HepG2 (cell line): Measurements from ENCODE around the gene PPP2R5B. TPM values are rescaled to one million over a fixed set of nuclear protein-coding genes. Genes with fewer than 3 reads are reported as not detected.

Source experiments
- ATAC-seq: fragments of 200-7000 bp; cut with Tn5 transposase; 3 replicates; pipeline ENCODE4 v1.9.1; 2020; ENCODE audit warnings: mild to moderate bottlenecking, moderate library complexity
- BruUV-seq: library from RNA; stranded (reverse); fragments of 400-500 nt; replicated peaks from 2 replicates; lab custom pipeline; 2021; lab: Mats Ljungman, UMichigan
- CTCF ChIA-PET: fragments of 300-600 bp; formaldehyde crosslinking; extraction: SDS; loops from one replicate; lab custom pipeline; 2021; ENCODE audit warnings: low total read pairs, inconsistent platforms, low intra/inter-chr PET ratio; lab: Yijun Ruan, JAX
- POLR2A ChIA-PET: fragments of 350-600 bp; sonication (Branson Sonifier 250); formaldehyde crosslinking; loops from one replicate; lab custom pipeline; 2020; ENCODE audit warnings: antibody characterized with exemption, inconsistent platforms; lab: Yijun Ruan, JAX
- DNase-seq: peaks from one replicate; pipeline ENCODE4 v3.0.0-alpha.2; 2015; ENCODE audit warnings: low spot score
- FAIRE-seq: peaks from 3 replicates; lab custom pipeline; 2011; peaks lifted over from hg19 to GRCh38; lab: Jason Lieb, UNC
- H2AFZ ChIP-seq: one replicate; pipeline ENCODE4 v1.6.1; 2011; ENCODE audit warnings: low read length, inconsistent platforms
- H3K27ac ChIP-seq: fragments of 300-600 bp; 3 replicates; pipeline ENCODE4 v1.8.0; 2011; ENCODE audit warnings: mixed run types, mild to moderate bottlenecking, mixed read lengths, low read length, inconsistent platforms; ENCODE audit not compliant: insufficient read depth; ENCODE audit errors: extremely low read length
- H3K27me3 ChIP-seq, 2 experiments: fragments of 200-600 bp in 1 of 2; 2 replicates in 1 of 2; 3 replicates in 1 of 2; pipeline versions ENCODE4 v1.6.0 to v1.8.0; 2011; ENCODE audit warnings: low read length in 2 of 2, mild to moderate bottlenecking in 2 of 2, moderate library complexity in 2 of 2, inconsistent platforms in 1 of 2; ENCODE audit not compliant: insufficient read depth in 2 of 2, control insufficient read depth in 1 of 2
- H3K36me3 ChIP-seq, 2 experiments: fragments of 200-600 bp in 1 of 2; replicated peaks in 1 of 2; 2 replicates in 1 of 2; 3 replicates in 1 of 2; pipeline versions ENCODE4 v1.5.1 to v1.8.0; 2011; ENCODE audit warnings: low read length in 2 of 2, inconsistent platforms in 1 of 2; ENCODE audit not compliant: insufficient read depth in 2 of 2, control insufficient read depth in 1 of 2
- H3K4me1 ChIP-seq: 2 replicates; pipeline ENCODE4 v1.5.1; 2012; ENCODE audit warnings: low read length, inconsistent platforms; ENCODE audit not compliant: insufficient read depth
- H3K4me2 ChIP-seq: 2 replicates; pipeline ENCODE4 v1.6.0; 2011; ENCODE audit warnings: low read depth, low read length, inconsistent platforms
- H3K4me3 ChIP-seq, 3 experiments: fragments of 200-600 bp in 1 of 3; sonication (generic), shearing (Covaris generic) in 1 of 3; replicated peaks in 1 of 3; 2 replicates each; pipeline ENCODE4 v1.5.1; 2011 to 2016; ENCODE audit warnings: low read length in 3 of 3, inconsistent platforms in 2 of 3, low read depth in 2 of 3, mild to moderate bottlenecking in 2 of 3, control low read depth in 1 of 3, mixed read lengths in 1 of 3; ENCODE audit not compliant: insufficient read depth in 1 of 3
- H3K79me2 ChIP-seq: one replicate; pipeline ENCODE4 v1.6.1; 2011; ENCODE audit warnings: low read length, inconsistent platforms; ENCODE audit not compliant: insufficient read depth
- H3K9ac ChIP-seq: 2 replicates; pipeline ENCODE4 v1.6.0; 2011; ENCODE audit warnings: mild to moderate bottlenecking, low read depth, low read length, inconsistent platforms; ENCODE audit not compliant: insufficient read depth
- H3K9me3 ChIP-seq: 2 replicates; pipeline ENCODE4 v1.5.1; 2012; ENCODE audit warnings: mild to moderate bottlenecking, low read length
- H4K20me1 ChIP-seq: 2 replicates; pipeline ENCODE4 v1.6.0; 2011; ENCODE audit warnings: inconsistent platforms, mild to moderate bottlenecking, low read length, moderate library complexity; ENCODE audit not compliant: insufficient read depth
- CAMTA2 ChIP-seq: sonication (generic); formaldehyde crosslinking; IDR thresholded peaks from 2 replicates; pipeline ENCODE4 v1.4.0; 2020; ENCODE audit warnings: mild to moderate bottlenecking, missing genetic modification reagents, borderline replicate concordance
- ESRRA ChIP-seq: sonication (generic); formaldehyde crosslinking; IDR thresholded peaks from 2 replicates; pipeline ENCODE4 v1.5.1; 2020; ENCODE audit warnings: mild to moderate bottlenecking, low read depth, missing genetic modification reagents
- LBX2 ChIP-seq: sonication (generic); formaldehyde crosslinking; IDR thresholded peaks from 2 replicates; pipeline ENCODE4 v1.5.0; 2020; ENCODE audit warnings: missing genetic modification reagents, mild to moderate bottlenecking, borderline replicate concordance
- MYC ChIP-seq: sonication (generic); formaldehyde crosslinking; IDR thresholded peaks from 2 replicates; pipeline ENCODE4 v1.9.0; 2021; ENCODE audit warnings: missing genetic modification reagents, borderline replicate concordance
- NCOA5 ChIP-seq: sonication (generic); formaldehyde crosslinking; IDR thresholded peaks from 2 replicates; pipeline ENCODE4 v1.4.0; 2020; ENCODE audit warnings: missing genetic modification reagents
- RBM22 ChIP-seq: fragments of 200-400 bp; formaldehyde crosslinking; optimal IDR thresholded peaks from 2 replicates; pipeline ENCODE3; 2017; ENCODE audit warnings: mild to moderate bottlenecking, low read length, moderate library complexity
- RFXANK ChIP-seq: IDR thresholded peaks from 2 replicates; pipeline ENCODE4 v1.6.1; 2016
- SKI ChIP-seq: fragments of 450-650 bp; IDR thresholded peaks from one replicate; pipeline ENCODE4 v1.6.1; 2018; ENCODE audit warnings: mild to moderate bottlenecking; ENCODE audit not compliant: partially characterized antibody
- ZMYM2 ChIP-seq: sonication (generic); formaldehyde crosslinking; IDR thresholded peaks from 2 replicates; pipeline ENCODE4 v1.8.0; 2022; ENCODE audit warnings: mild to moderate bottlenecking, missing genetic modification reagents
- ZMYM3 ChIP-seq: sonication (generic); formaldehyde crosslinking; IDR thresholded peaks from 2 replicates; pipeline ENCODE4 v1.5.1; 2020; ENCODE audit warnings: mild to moderate bottlenecking, missing genetic modification reagents
- ZNF235 ChIP-seq: sonication (generic); formaldehyde crosslinking; IDR thresholded peaks from 2 replicates; pipeline ENCODE4 v1.8.1; 2023; ENCODE audit warnings: mild to moderate bottlenecking, missing genetic modification reagents, borderline replicate concordance
- ZNF768 ChIP-seq: sonication (generic); formaldehyde crosslinking; IDR thresholded peaks from 2 replicates; pipeline ENCODE4 v1.4.0; 2020; ENCODE audit warnings: missing genetic modification reagents
- ZNF775 ChIP-seq: sonication (generic); formaldehyde crosslinking; IDR thresholded peaks from 2 replicates; pipeline ENCODE4 v1.4.0; 2020; ENCODE audit warnings: missing genetic modification reagents, mild to moderate bottlenecking, moderate library complexity, borderline replicate concordance
- ZNF781 ChIP-seq: sonication (generic); formaldehyde crosslinking; IDR thresholded peaks from 2 replicates; pipeline ENCODE4 v1.5.1; 2020; ENCODE audit warnings: borderline replicate concordance, mild to moderate bottlenecking, missing genetic modification reagents; ENCODE audit errors: not compliant biosample characterization
- ZNF790 ChIP-seq: sonication (generic); formaldehyde crosslinking; IDR thresholded peaks from 2 replicates; pipeline ENCODE4 v1.8.0; 2022; ENCODE audit warnings: missing genetic modification reagents, mild to moderate bottlenecking, borderline replicate concordance
- ZNF792 ChIP-seq: IDR thresholded peaks from 2 replicates; pipeline ENCODE4 v1.6.1; 2016
- WGBS: methylation state at CpG from one replicate; pipeline ENCODE4 v1.1.6; 2017; ENCODE audit warnings: low lambda C conversion rate; 5-methylcytosine and 5-hydroxymethylcytosine counted together
- in situ Hi-C: cut with HindIII; loops from 2 replicates; pipeline ENCODE4 v1.10.0; 2017; ENCODE audit warnings: low pct_unique_long_range_greater_than_20kb; ENCODE audit not compliant: extremely low pct_ligation_motif_present
- intact Hi-C: fragments of 100-400 bp; cut with micrococcal nuclease; formaldehyde crosslinking; loops from one replicate; pipeline ENCODE4 v1.10.0; 2022; ENCODE audit not compliant: unreplicated experiment
- polyA plus RNA-seq, 8 experiments: library from polyadenylated mRNA; depleted of rRNA in 3 of 8; stranded (reverse) in 7 of 8; unstranded in 1 of 8; fragments of >200 nt; fragmentation: Illumina TruSeq in 4 of 8; extraction: Trizol in 4 of 8; gene quantifications; 2 replicates each; pipeline versions ENCODE4 v1.2.1 to v1.2.3, GENCODE V29; 2011 to 2016; ENCODE audit warnings: low read depth in 4 of 8, missing spikeins in 1 of 8, mixed read lengths in 1 of 8; ENCODE audit not compliant: insufficient read depth in 1 of 8
- total RNA-seq, 5 experiments: library from RNA; depleted of rRNA; stranded (reverse); fragments of >200 nt; fragmentation: Illumina TruSeq; extraction: Trizol; gene quantifications; 2 replicates each; pipeline ENCODE4 v1.2.3, GENCODE V29; 2016; ENCODE audit warnings: low read depth in 1 of 5
- TF ChIP-seq, protein P1 (sequence below): sonication (generic); formaldehyde crosslinking; IDR thresholded peaks from 2 replicates; pipeline ENCODE4 v1.5.0; 2020; ENCODE audit warnings: mild to moderate bottlenecking, missing genetic modification reagents
- TF ChIP-seq, protein P2 (sequence below): sonication (generic); formaldehyde crosslinking; IDR thresholded peaks from 2 replicates; pipeline ENCODE4 v1.8.0; 2022; ENCODE audit warnings: mild to moderate bottlenecking, missing genetic modification reagents; ENCODE audit not compliant: insufficient replicate concordance
- TF ChIP-seq, protein P3 (sequence below), 2 experiments: fragments of 450-650 bp in 1 of 2; sonication (generic) in 1 of 2; formaldehyde crosslinking; IDR thresholded peaks; 2 replicates each; pipeline versions ENCODE4 v1.5.0 to v1.8.0; 2020 to 2022; ENCODE audit warnings: mild to moderate bottlenecking in 1 of 2, missing genetic modification reagents in 1 of 2

The PPP2R5B gene
- total and polyA plus RNA-seq, 2 of the 13 experiments (the other 11 are each of a cell fraction or from before 2014, with no cell fraction given), result 2.3 to 8.3 TPM

- intact Hi-C loops, result no loop called here
- peaks cover 64% of the 10 kb centered on the region for H3K4me1 ChIP-seq
- TF ChIP-seq, protein P1, sequence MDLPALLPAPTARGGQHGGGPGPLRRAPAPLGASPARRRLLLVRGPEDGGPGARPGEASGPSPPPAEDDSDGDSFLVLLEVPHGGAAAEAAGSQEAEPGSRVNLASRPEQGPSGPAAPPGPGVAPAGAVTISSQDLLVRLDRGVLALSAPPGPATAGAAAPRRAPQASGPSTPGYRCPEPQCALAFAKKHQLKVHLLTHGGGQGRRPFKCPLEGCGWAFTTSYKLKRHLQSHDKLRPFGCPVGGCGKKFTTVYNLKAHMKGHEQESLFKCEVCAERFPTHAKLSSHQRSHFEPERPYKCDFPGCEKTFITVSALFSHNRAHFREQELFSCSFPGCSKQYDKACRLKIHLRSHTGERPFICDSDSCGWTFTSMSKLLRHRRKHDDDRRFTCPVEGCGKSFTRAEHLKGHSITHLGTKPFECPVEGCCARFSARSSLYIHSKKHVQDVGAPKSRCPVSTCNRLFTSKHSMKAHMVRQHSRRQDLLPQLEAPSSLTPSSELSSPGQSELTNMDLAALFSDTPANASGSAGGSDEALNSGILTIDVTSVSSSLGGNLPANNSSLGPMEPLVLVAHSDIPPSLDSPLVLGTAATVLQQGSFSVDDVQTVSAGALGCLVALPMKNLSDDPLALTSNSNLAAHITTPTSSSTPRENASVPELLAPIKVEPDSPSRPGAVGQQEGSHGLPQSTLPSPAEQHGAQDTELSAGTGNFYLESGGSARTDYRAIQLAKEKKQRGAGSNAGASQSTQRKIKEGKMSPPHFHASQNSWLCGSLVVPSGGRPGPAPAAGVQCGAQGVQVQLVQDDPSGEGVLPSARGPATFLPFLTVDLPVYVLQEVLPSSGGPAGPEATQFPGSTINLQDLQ (CRISPR knock-in tag), result peak; percentile 15; the same call in 1 of the 2 replicates
- no peak for TF ChIP-seq ZNF792
- no peak for TF ChIP-seq ESRRA (CRISPR knock-in tag)
- no peak for TF ChIP-seq ZNF775
- TF ChIP-seq, protein P2, sequence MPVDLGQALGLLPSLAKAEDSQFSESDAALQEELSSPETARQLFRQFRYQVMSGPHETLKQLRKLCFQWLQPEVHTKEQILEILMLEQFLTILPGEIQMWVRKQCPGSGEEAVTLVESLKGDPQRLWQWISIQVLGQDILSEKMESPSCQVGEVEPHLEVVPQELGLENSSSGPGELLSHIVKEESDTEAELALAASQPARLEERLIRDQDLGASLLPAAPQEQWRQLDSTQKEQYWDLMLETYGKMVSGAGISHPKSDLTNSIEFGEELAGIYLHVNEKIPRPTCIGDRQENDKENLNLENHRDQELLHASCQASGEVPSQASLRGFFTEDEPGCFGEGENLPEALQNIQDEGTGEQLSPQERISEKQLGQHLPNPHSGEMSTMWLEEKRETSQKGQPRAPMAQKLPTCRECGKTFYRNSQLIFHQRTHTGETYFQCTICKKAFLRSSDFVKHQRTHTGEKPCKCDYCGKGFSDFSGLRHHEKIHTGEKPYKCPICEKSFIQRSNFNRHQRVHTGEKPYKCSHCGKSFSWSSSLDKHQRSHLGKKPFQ (CRISPR knock-in tag), result peak; percentile 46
- TF ChIP-seq, protein P3, sequence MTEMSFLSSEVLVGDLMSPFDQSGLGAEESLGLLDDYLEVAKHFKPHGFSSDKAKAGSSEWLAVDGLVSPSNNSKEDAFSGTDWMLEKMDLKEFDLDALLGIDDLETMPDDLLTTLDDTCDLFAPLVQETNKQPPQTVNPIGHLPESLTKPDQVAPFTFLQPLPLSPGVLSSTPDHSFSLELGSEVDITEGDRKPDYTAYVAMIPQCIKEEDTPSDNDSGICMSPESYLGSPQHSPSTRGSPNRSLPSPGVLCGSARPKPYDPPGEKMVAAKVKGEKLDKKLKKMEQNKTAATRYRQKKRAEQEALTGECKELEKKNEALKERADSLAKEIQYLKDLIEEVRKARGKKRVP (CRISPR knock-in tag; IDR thresholded peaks at IDR 0.05), result no peak
- no peak for TF ChIP-seq NCOA5 (CRISPR knock-in tag)
- peak; percentile 24 for TF ChIP-seq RBM22
- TF ChIP-seq ZNF235, result no peak
- TF ChIP-seq SKI, result no peak
- TF ChIP-seq ZNF790 (CRISPR knock-in tag), result 0 out of 2 replicates have a peak, but pooled peaks have one; percentile 8
- TF ChIP-seq ZMYM2 (CRISPR knock-in tag), result no peak
- TF ChIP-seq LBX2, result no peak
- TF ChIP-seq ZNF768 (CRISPR knock-in tag), result peak; percentile 99
- TF ChIP-seq ZNF781 (CRISPR knock-in tag), result peak; percentile 9
- TF ChIP-seq RFXANK (CRISPR knock-in tag), result no peak
- TF ChIP-seq CAMTA2 (CRISPR knock-in tag), result 0 out of 2 replicates have a peak, but pooled peaks have one; percentile 11
- TF ChIP-seq MYC, result no peak
- peak; percentile 82 for TF ChIP-seq ZMYM3 (CRISPR knock-in tag)
Observed at GRCh38 chr11:64892411-64892831, 32.1 kb upstream of the PPP2R5B start.

More at GRCh38 chr11:64892411-64892831, 32.1 kb upstream of the PPP2R5B start:
- Histone ChIP-seq H3K9ac (peak overlapping the region; percentile 96), H3K4me3 (peak overlapping the region; percentile 80 to 96 (median 95)), H3K9me3 (no peaks in the 10 kb centered on the region), H3K79me2 (peaks cover 27% of the 10 kb centered on the region), H2AFZ (no peak overlapping the region), H3K27ac (peak overlapping the region; percentile 88), H4K20me1 (peaks cover 10% of the 10 kb centered on the region; the same call in 1 of the 2 replicates), H3K36me3 (peaks cover 4 to 5% of the 10 kb centered on the region in 2 experiments; a peak in 2 of 5 replicates), H3K4me2 (peak overlapping the region; percentile 94), H3K27me3 (no peaks in the 10 kb centered on the region; a peak in 1 of 5 replicates)
- BruUV-seq, result no TSS peak
- WGBS, result 12% methylated on average over 6 of the region's 11 CpGs
- ATAC-seq (no peak), DNase-seq (no peak), FAIRE-seq (no peak)
- ChIA-PET CTCF (interaction anchor here (3.9 kb wide), 1 partner anchor 45 kb away, joined by 72 read pairs; no protein-coding TSS in a partner anchor), POLR2A (interaction anchor here (0.8 to 11.5 kb wide), 12 partner anchors 9 to 243 kb away, joined by 3 to 132 read pairs (median 6); partner anchors contain the start of genes ARL2, BATF2, CDC42BPG and EHD1)
- in situ Hi-C loops, result loop anchor here (5.0 kb wide), 2 partner anchors 45 to 105 kb away; no protein-coding TSS in a partner anchor
